Nephron progenitor cell (in vitro differentiated cells): ENCODE data around the gene ZNF488.
"Not testable (repeated sequence)": the region's sequence is repeated elsewhere in the genome, so short reads cannot be mapped to it uniquely, and the experiment has no call there.

Experiments used
- DNase-seq: peaks from one replicate; pipeline ENCODE4 v3.0.0; 2021
- H3K27ac Mint-ChIP-seq: 2 replicates; pipeline ENCODE4 v1.8.0; 2021; ENCODE audit warnings: mild to moderate bottlenecking, moderate library complexity, mixed read lengths
- H3K27me3 Mint-ChIP-seq: 2 replicates; pipeline ENCODE4 v1.8.0; 2021; ENCODE audit warnings: mild to moderate bottlenecking, low read depth, mixed read lengths; ENCODE audit not compliant: poor library complexity
- H3K36me3 Mint-ChIP-seq: 2 replicates; pipeline ENCODE4 v1.8.0; 2021; ENCODE audit warnings: low read depth, mixed read lengths
- H3K4me1 Mint-ChIP-seq: 2 replicates; pipeline ENCODE4 v1.8.0; 2021; ENCODE audit warnings: mixed read lengths
- H3K4me3 Mint-ChIP-seq: 2 replicates; pipeline ENCODE4 v1.8.0; 2021; ENCODE audit warnings: mild to moderate bottlenecking, moderate library complexity, mixed read lengths
- H3K9me3 Mint-ChIP-seq: 2 replicates; pipeline ENCODE4 v1.8.0; 2021; ENCODE audit warnings: mild to moderate bottlenecking, moderate library complexity, mixed read lengths
- CTCF ChIP-seq: fragments of 200-600 bp; sonication (generic); IDR thresholded peaks from 2 replicates; pipeline ENCODE4 v1.5.0; 2021; ENCODE audit warnings: antibody characterized with exemption

The ZNF488 gene

GRCh38 chr10:47400251-47400650, 16.2 kb upstream of the ZNF488 start:
- H3K27ac Mint-ChIP-seq = no peak overlapping the region
- H3K4me1 Mint-ChIP-seq = peaks cover 23% of the 10 kb centered on the region
- peaks cover 13% of the 10 kb centered on the region for H3K27me3 Mint-ChIP-seq
- no peak for TF ChIP-seq CTCF
- no peak for DNase-seq
- H3K36me3 Mint-ChIP-seq = no peaks in the 10 kb centered on the region
- no peak overlapping the region for H3K4me3 Mint-ChIP-seq
- H3K9me3 Mint-ChIP-seq = peaks cover 22% of the 10 kb centered on the region

- peaks cover 5% of the 10 kb centered on the region for H3K4me1 Mint-ChIP-seq
- no peaks in the 10 kb centered on the region for H3K36me3 Mint-ChIP-seq
Observed at GRCh38 chr10:47397256-47397655, 13.2 kb upstream of the ZNF488 start.

GRCh38 chr10:47396311-47396717, 12.2 kb upstream of the ZNF488 start:
- no peaks in the 10 kb centered on the region for H3K4me1 Mint-ChIP-seq
- no peak overlapping the region for H3K4me3 Mint-ChIP-seq
- no peak for DNase-seq
- peaks cover 29% of the 10 kb centered on the region for H3K9me3 Mint-ChIP-seq
- no peaks in the 10 kb centered on the region for H3K36me3 Mint-ChIP-seq
- peaks cover 22% of the 10 kb centered on the region for H3K27me3 Mint-ChIP-seq
- TF ChIP-seq CTCF = no peak
- H3K27ac Mint-ChIP-seq = no peak overlapping the region

More at GRCh38 chr10:47397256-47397655, 13.2 kb upstream of the ZNF488 start:
- Mint-ChIP-seq H3K27ac (no peak overlapping the region), H3K9me3 (peaks cover 29% of the 10 kb centered on the region), H3K4me3 (no peak overlapping the region), H3K27me3 (peaks cover 26% of the 10 kb centered on the region)
- no peak for TF ChIP-seq CTCF
- no peak for DNase-seq

GRCh38 chr10:47389619-47390018, 5.5 kb upstream of the ZNF488 start:
- H3K4me1 Mint-ChIP-seq = peaks cover 5% of the 10 kb centered on the region
- TF ChIP-seq CTCF = no peak
- H3K27ac Mint-ChIP-seq = no peak overlapping the region
- peaks cover 45% of the 10 kb centered on the region for H3K27me3 Mint-ChIP-seq
- no peak overlapping the region for H3K4me3 Mint-ChIP-seq
- H3K36me3 Mint-ChIP-seq = no peaks in the 10 kb centered on the region
- H3K9me3 Mint-ChIP-seq = peaks cover 19% of the 10 kb centered on the region
- no peak for DNase-seq

- Mint-ChIP-seq H3K27me3 (peaks cover 43% of the 10 kb centered on the region), H3K27ac (no peak overlapping the region), H3K4me3 (no peak overlapping the region), H3K4me1 (peaks cover 8% of the 10 kb centered on the region), H3K9me3 (peaks cover 19% of the 10 kb centered on the region), H3K36me3 (no peaks in the 10 kb centered on the region)
- no peak for TF ChIP-seq CTCF
- DNase-seq = no peak
Observed at GRCh38 chr10:47388879-47389278, 4.8 kb upstream of the ZNF488 start.

GRCh38 chr10:47386104-47386503, 2.0 kb upstream of the ZNF488 start:
- H3K4me3 Mint-ChIP-seq, DNase-seq, H3K27ac Mint-ChIP-seq, H3K36me3 Mint-ChIP-seq: not testable (repeated sequence)
- Mint-ChIP-seq H3K4me1 (peaks cover 16% of the 10 kb centered on the region), H3K9me3 (peaks cover 12% of the 10 kb centered on the region), H3K27me3 (peaks cover 63% of the 10 kb centered on the region)
